Activated T-helper 9 cell treated with anti-CD3 and anti-CD28 coated beads, Interleukin-2, amount 50 U/mL, for 16 hours (primary cell): ENCODE measurements around the gene CLSTN2.

Experiments used
- DNase-seq: peaks from one replicate; pipeline ENCODE4 v3.0.0-alpha.2; 2020; ENCODE audit warnings: low read depth

CLSTN2 gene

GRCh38 chr3:140455521-140456214 is 520.7 kb downstream of the CLSTN2 start:
- DNase-seq = no peak

GRCh38 chr3:140456974-140457373 is 522.0 kb downstream of the CLSTN2 start:
- DNase-seq = no peak

- no peak for DNase-seq
These were observed 524.5 kb downstream of the CLSTN2 start for GRCh38 chr3:140459462-140459861.

- no peak for DNase-seq
These were observed 526.3 kb downstream of the CLSTN2 start for GRCh38 chr3:140461250-140461649.

GRCh38 chr3:140463355-140463754 is 528.4 kb downstream of the CLSTN2 start:
- no peak for DNase-seq

GRCh38 chr3:140465988-140466387 is 531.0 kb downstream of the CLSTN2 start:
- no peak for DNase-seq

GRCh38 chr3:140466535-140466934 is 531.5 kb downstream of the CLSTN2 start:
- DNase-seq = no peak

- DNase-seq = no peak
These were observed 532.2 kb downstream of the CLSTN2 start for GRCh38 chr3:140467104-140467577.

GRCh38 chr3:140467796-140468315 is 532.9 kb downstream of the CLSTN2 start:
- DNase-seq = no peak

GRCh38 chr3:140468407-140468806 is 533.4 kb downstream of the CLSTN2 start:
- no peak for DNase-seq

- no peak for DNase-seq
These were observed 534.5 kb downstream of the CLSTN2 start for GRCh38 chr3:140469491-140469890.

- no peak for DNase-seq
These were observed 535.2 kb downstream of the CLSTN2 start for GRCh38 chr3:140470211-140470610.

GRCh38 chr3:140470962-140471361 is 536.0 kb downstream of the CLSTN2 start:
- DNase-seq = no peak

GRCh38 chr3:140472306-140473020 is 537.5 kb downstream of the CLSTN2 start:
- DNase-seq = no peak

- DNase-seq = no peak
These were observed 552.6 kb downstream of the CLSTN2 start for GRCh38 chr3:140487566-140487965.

GRCh38 chr3:140493271-140493670 is 558.3 kb downstream of the CLSTN2 start:
- no peak for DNase-seq

GRCh38 chr3:140494970-140495369 is 560.0 kb downstream of the CLSTN2 start:
- DNase-seq = no peak

GRCh38 chr3:140497331-140497730 is 562.3 kb downstream of the CLSTN2 start:
- DNase-seq = no peak

GRCh38 chr3:140499114-140499757 is 564.3 kb downstream of the CLSTN2 start:
- DNase-seq = no peak

GRCh38 chr3:140500473-140500872 is 565.5 kb downstream of the CLSTN2 start:
- no peak for DNase-seq

- DNase-seq = no peak
These were observed 566.2 kb downstream of the CLSTN2 start for GRCh38 chr3:140501061-140501769.

- no peak for DNase-seq
These were observed 566.9 kb downstream of the CLSTN2 start for GRCh38 chr3:140501770-140502364.
